LNCaP clone FGC (cell line): ENCODE results near the gene LRATD1.

Experiments used
- DNase-seq: peaks from one replicate; pipeline ENCODE4 v3.0.0-alpha.2; 2011; ENCODE audit warnings: low read depth
- H3K4me3 ChIP-seq: 2 replicates; pipeline ENCODE4 v1.5.1; 2011; ENCODE audit warnings: mild to moderate bottlenecking, low read depth, low read length, control low read depth
- TF ChIP-seq, protein P1 (sequence below): IDR thresholded peaks from 2 replicates; pipeline ENCODE4 v1.5.1; 2012; ENCODE audit warnings: mild to moderate bottlenecking; ENCODE audit not compliant: control insufficient read depth, insufficient read depth; ENCODE audit errors: extremely low read depth

Gene LRATD1, protein sequence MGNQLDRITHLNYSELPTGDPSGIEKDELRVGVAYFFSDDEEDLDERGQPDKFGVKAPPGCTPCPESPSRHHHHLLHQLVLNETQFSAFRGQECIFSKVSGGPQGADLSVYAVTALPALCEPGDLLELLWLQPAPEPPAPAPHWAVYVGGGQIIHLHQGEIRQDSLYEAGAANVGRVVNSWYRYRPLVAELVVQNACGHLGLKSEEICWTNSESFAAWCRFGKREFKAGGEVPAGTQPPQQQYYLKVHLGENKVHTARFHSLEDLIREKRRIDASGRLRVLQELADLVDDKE

DNA sequence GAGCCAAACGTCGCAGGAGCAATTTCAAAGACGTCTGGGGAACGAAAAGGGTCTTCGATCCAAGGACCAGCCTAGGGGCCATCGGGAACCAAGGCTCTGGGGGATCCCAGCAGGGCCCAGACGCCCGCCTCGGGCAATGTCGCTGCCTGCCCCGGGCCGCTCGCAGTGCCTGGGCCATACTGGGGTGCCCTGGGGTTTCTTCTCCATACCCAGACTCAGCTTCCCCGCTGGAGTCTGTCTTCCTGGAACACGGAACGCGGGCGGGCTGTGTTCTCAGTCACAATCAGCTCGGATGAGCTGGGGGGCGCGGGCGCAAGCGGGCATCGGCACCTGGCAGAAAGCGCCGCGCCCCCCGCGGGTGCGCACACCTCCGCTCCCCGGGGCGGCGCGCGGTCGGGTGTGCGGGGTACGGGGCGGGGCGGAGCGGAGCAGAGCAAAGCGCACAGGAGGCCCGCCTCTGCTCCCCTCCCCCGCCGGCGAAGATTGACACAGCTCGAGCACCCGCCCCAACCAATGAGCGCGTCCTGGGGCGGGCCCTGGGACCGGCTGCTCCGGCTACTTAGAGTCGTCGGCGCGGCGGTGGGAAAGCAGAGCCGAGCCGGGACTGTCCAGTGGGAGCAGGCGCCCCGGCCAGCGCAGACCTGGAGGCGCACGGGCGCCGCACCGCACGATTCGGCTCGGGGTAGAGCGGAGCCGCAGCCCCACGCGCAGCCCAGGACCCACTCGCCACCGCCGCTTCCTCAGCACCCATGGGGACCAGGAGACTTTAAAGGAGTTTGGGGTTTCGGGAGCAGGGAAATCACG, at the start of gene LRATD1:
TSS of gene LRATD1 (plus strand) at position 585 of the 804 bp plus-strand sequence. CDS start 1,263 bp downstream, outside the sequence.
- H3K4me3 ChIP-seq, result peak within 1 kb of the TSS; percentile 48
- no peak for DNase-seq
- TF ChIP-seq, protein P1, sequence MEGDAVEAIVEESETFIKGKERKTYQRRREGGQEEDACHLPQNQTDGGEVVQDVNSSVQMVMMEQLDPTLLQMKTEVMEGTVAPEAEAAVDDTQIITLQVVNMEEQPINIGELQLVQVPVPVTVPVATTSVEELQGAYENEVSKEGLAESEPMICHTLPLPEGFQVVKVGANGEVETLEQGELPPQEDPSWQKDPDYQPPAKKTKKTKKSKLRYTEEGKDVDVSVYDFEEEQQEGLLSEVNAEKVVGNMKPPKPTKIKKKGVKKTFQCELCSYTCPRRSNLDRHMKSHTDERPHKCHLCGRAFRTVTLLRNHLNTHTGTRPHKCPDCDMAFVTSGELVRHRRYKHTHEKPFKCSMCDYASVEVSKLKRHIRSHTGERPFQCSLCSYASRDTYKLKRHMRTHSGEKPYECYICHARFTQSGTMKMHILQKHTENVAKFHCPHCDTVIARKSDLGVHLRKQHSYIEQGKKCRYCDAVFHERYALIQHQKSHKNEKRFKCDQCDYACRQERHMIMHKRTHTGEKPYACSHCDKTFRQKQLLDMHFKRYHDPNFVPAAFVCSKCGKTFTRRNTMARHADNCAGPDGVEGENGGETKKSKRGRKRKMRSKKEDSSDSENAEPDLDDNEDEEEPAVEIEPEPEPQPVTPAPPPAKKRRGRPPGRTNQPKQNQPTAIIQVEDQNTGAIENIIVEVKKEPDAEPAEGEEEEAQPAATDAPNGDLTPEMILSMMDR, result no peak

DNA sequence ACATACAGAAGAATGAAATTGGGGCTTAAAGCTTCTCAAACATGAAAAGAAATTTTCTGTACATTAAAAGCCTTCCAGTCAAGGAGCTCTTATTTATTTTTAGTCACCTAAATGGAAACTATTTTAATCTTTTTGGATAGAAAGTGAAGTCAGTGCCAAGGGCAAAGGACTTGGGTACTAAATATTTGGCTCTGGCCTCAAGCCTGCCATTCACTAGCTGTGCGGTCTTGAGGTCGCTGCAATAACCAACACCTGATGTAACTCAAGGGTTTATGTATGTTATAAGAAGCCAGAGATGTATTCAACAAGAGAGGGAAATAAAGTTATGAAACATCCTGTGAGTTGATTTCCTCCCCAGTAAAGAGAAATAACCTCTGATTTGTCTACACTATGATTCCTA, 49.5 kb upstream of the LRATD1 start:
- TF ChIP-seq, protein P1, result no peak
- DNase-seq, result no peak
- H3K4me3 ChIP-seq, result no peak overlapping the region

DNA sequence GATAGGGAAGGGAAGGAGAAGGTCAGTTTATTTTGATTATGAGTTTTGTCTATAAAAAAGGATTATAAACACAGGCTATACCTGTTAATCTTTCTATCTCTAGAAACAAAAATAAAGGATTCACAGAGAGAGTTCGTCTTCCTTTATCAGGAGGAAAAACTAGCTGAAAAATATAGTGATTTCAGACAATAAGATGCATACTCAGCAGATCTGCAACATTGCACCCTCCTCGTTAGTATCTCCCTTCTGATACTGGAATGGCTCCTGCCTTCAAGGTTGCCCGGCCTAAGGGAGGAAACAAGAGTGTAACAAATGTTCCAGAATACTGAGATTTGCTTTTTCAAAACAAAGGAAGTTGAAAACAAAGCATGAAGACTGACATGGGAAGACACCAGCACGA, 48.7 kb upstream of the LRATD1 start:
- TF ChIP-seq, protein P1, result no peak
- DNase-seq, result no peak
- H3K4me3 ChIP-seq, result no peak overlapping the region

DNA sequence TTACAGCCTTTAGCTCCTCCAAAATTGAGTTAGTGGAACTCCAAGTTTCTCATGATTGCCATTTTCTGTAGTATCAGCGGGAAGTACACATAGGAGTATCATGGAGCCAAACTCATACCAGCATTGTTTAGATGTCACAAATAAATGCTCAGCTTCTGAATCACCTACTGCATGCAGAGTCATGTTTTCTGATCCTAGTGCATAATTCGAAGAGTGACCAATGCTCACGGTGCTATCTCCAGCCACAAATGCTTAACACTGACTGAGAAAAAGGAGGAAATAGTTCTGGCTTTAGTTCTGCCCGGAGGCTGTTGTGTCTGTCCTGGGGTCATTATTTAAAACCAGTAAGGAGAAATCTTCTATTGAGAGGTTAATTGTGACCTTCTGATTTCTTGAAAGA, 45.4 kb upstream of the LRATD1 start:
- TF ChIP-seq, protein P1, result no peak
- H3K4me3 ChIP-seq, result no peak overlapping the region
- DNase-seq, result no peak

DNA sequence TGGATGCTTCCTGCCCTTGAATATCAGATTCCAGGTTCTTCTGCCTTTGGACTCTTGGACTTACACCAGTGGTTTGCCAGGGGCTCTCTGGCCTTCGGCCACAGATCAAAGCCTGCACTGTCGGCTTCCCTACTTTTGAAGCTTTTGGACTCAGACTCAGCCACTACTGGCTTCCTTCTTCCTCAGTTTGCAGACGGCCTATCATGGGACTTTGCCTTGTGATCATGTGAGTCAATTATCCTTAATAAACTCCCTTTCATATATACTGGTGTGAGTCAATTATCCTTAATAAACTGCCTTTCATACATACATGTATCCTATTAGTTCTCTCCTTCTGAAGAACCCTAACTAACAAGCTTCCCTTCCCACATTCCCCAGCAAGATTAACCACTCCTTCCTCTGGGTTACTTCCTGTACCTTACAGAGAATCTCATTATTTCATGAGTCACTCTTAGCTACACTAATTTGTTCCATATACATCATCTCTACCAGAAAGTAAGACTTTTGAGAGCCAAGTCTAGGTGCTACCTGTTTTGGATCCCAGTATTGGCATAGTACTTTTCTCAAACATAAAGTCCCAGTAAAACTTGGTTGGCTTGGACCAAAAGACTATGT, 31.3 kb upstream of the LRATD1 start:
- H3K4me3 ChIP-seq, result no peak overlapping the region
- TF ChIP-seq, protein P1, result no peak
- no peak for DNase-seq

DNA sequence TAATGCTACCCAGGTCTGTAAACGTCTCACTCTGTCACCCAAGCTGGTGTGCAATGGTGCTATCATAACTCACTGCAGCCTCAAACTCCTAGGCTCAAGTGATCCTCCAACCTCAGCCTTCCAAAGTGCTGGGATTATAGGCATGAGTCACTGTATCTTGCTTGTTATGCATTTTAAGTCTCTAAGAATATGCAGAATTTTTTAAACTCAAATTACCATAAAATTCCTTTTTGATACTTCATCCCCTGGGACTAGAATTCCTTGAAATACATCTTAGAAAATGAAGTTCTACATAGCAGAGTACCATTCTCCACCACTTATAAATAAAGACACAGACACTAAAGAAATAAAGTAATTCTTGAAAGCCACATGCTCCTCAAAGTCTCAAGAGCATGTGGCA, 30.2 kb upstream of the LRATD1 start:
- H3K4me3 ChIP-seq, result no peak overlapping the region
- DNase-seq, result no peak
- TF ChIP-seq, protein P1, result no peak
